ENCODE data around the gene RBMX2. TPM values are rescaled to one million over a fixed set of nuclear protein-coding genes. Genes with fewer than 3 reads are reported as not detected.

Gene RBMX2
- total and polyA plus RNA-seq, 2 of the 4 experiments (the other 2 are of a cell fraction): 8.8 to 11.4 TPM

GRCh38 chrX:130419263-130419662 lies 17.5 kb downstream of the RBMX2 start:
- no peak overlapping the region for H3K27ac ChIP-seq (ENCODE audit: insufficient read depth, low read length)
- H3K36me3 ChIP-seq (ENCODE audit: control insufficient read depth, insufficient read depth, low read length): 0 out of 2 replicates have a peak, but pooled peaks cover 3% of the 10 kb centered on the region
- no peak overlapping the region for H3K18ac ChIP-seq (ENCODE audit: low read depth, low read length)
- no peak overlapping the region for H3K4ac ChIP-seq (ENCODE audit: low read depth, low read length)
- no peak overlapping the region for H3K56ac ChIP-seq (ENCODE audit: extremely low read depth, insufficient read depth, low read length)
- no peak overlapping the region for H2AFZ ChIP-seq (replicated peaks; ENCODE audit: low read length, poor library complexity)
- DNase-seq (no peak), ATAC-seq (ENCODE audit: low read depth) (no peak)
- no peak overlapping the region for H2BK5ac ChIP-seq (ENCODE audit: low read depth, low read length, poor library complexity, severe bottlenecking)
- no peak overlapping the region for H2AK5ac ChIP-seq (ENCODE audit: low read depth, low read length)
- H3K9me1 ChIP-seq (ENCODE audit: insufficient read depth, low read length): no peaks in the 10 kb centered on the region
- dilution Hi-C loops (cut with HindIII; ENCODE audit: low sequenced_read_pairs, unreplicated experiment): no loop called here
- H2BK15ac ChIP-seq (ENCODE audit: low read depth, low read length): no peak overlapping the region
- no peak overlapping the region for H4K91ac ChIP-seq (ENCODE audit: insufficient read depth, low read depth, low read length)
- TF ChIP-seq ELK1 (IDR thresholded peaks at IDR 0.05; ENCODE audit: borderline replicate concordance, low read depth, low read length) (no peak), USF2 (IDR thresholded peaks at IDR 0.05; ENCODE audit: low read depth, low read length) (no peak), CEBPB (IDR thresholded peaks at IDR 0.05; ENCODE audit: low read depth, low read length) (no peak), RCOR1 (IDR thresholded peaks at IDR 0.05; ENCODE audit: insufficient replicate concordance, low read length) (no peak), POLR2A (IDR thresholded peaks at IDR 0.05; ENCODE audit: low read depth, low read length) (no peak), CHD1 (IDR thresholded peaks at IDR 0.05; ENCODE audit: low read depth, low read length) (no peak), MXI1 (IDR thresholded peaks at IDR 0.05; ENCODE audit: borderline replicate concordance, low read depth, low read length) (no peak), RAD21 (IDR thresholded peaks at IDR 0.05; ENCODE audit: low read length) (no peak)
- no peak overlapping the region for H2AK9ac ChIP-seq (replicated peaks; ENCODE audit: low read depth, low read length, poor library complexity)
- H3K27me3 ChIP-seq (ENCODE audit: control insufficient read depth, insufficient read depth, low read length): no peaks in the 10 kb centered on the region; the same call in 1 of the 2 replicates
- H3K4me2 ChIP-seq (ENCODE audit: low read depth, low read length): no peak overlapping the region
- no peak overlapping the region for H3K4me3 ChIP-seq (ENCODE audit: insufficient read depth, low read depth, low read length)
- in situ Hi-C loops (cut with MboI; ENCODE audit: low sequenced_read_pairs): no loop called here
- H3K4me1 ChIP-seq (ENCODE audit: control insufficient read depth, insufficient read depth, low read length): no peaks in the 10 kb centered on the region
- WGBS, 2 experiments (ENCODE audit: extremely low coverage in 2 of 2, insufficient read length in 1 of 2): no CpG with 5 or more reads among the region's 2 CpGs
- no peak overlapping the region for H4K5ac ChIP-seq (ENCODE audit: low read depth, low read length)
- H4K20me1 ChIP-seq (ENCODE audit: insufficient read depth, low read length): no peaks in the 10 kb centered on the region
- H3K9ac ChIP-seq (ENCODE audit: low read depth, low read length): no peak overlapping the region
- H3K9me3 ChIP-seq (ENCODE audit: control insufficient read depth, insufficient read depth, low read length): no peaks in the 10 kb centered on the region
- no peak overlapping the region for H2BK120ac ChIP-seq (ENCODE audit: low read depth, low read length)
- H3K23ac ChIP-seq (ENCODE audit: low read depth, low read length): no peak overlapping the region
- no peak overlapping the region for H3K14ac ChIP-seq (replicated peaks; ENCODE audit: low read depth, low read length)
- intact Hi-C loops (cut with micrococcal nuclease): no loop called here
- H2BK20ac ChIP-seq (ENCODE audit: low read depth, low read length): no peak overlapping the region
- ChIA-PET CTCF (no interaction called here), POLR2A (ENCODE audit: unreplicated experiment) (no interaction called here)
- H4K8ac ChIP-seq (ENCODE audit: low read depth in 2 of 2, low read length in 2 of 2): no peak overlapping the region
- no TSS peak for BruUV-seq (replicated peaks)
- no peaks in the 10 kb centered on the region for H3K79me1 ChIP-seq (ENCODE audit: low read depth in 1 of 2, low read length in 2 of 2)
